DMS 273 treated with DMSO at 0.1 percent for 48 hours (cell line): ENCODE data around the gene RFPL1.

ENCODE experiments used
- DNase-seq: peaks from one replicate; lab custom pipeline; 2025; lab: John Stamatoyannopoulos, UW

The RFPL1 gene

DNA sequence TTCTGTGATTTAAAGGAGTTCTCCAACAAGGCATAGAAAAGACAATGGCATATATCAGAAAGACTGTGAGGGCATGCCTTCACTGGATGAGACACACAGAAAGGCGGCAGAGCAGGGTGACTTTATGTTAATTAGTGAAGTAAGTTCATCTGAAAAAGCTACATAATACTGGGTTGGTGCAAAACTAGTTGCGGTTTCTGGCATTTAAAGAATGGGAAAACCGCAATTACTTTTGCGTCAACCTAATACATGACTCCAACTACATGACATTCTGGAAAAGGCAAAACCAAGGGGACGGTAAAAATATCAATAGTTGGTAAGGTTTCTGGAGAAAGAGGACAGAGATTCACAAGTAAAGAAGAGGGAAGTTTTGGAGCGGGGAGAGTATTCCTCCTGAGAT, 5.1 kb downstream of the RFPL1 start:
- no peak for DNase-seq

DNA sequence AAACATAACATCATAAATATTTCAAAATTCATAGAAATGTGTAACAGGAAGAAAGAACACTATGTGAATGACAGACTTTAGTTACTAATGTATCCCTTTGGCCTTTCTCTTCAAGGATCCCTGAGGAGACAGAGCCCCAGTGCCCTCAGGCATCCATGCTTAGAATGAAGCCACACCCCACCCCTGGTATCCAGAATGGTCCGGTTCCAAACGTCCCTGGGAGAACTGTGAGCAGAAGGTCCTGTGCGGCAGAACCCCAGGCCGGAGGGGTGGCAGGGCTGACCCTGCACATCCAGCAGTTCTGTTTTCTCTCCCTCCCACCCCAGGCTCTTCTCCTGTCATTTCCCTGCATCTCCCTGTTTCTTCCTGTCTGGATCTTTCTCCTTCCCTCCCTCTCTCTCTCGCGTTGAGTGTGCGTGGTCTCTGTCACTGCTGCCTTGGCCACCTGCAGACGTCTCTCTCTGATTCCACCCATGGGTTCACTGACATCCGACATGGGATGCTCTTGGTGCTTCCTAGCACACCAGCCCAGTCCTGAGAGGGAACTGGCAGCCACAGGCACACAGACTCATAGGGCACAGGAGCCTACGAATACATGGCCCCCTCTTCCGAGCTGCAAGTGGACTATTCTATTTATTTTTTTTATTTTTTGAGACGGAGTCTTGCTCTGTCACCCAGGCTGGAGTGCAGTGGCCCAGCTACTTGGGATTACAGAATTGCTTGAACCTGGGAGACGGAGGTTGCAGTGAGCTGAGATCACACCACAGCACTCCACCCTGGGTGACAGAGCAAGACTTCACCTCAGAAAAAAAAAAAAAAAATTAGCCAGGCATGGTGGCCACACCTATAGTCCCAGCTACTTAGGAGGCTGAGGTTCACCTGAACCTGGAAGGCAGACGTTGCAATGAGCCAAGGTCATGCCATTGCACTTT, 5.7 kb downstream of the RFPL1 start:
- DNase-seq: no peak

DNA sequence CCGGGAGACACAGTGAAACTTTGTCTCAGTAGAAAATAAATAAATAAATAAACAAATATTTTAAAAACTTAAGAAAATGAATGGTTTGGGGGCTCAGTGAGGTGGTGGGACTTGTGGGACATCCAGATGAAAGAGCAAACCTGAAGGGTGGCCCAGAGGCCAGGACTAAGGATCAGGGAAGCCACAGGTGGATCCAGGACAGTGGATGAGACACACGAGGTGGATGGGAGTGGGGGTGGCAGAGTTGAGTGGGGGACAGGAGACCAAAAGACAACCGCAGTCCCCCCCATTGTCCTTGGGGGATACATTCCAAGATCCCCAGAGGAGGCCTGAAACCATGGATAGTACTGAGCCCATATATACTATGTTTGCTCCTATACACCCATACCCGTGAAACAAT, 7.1 kb downstream of the RFPL1 start:
- no peak for DNase-seq

DNA sequence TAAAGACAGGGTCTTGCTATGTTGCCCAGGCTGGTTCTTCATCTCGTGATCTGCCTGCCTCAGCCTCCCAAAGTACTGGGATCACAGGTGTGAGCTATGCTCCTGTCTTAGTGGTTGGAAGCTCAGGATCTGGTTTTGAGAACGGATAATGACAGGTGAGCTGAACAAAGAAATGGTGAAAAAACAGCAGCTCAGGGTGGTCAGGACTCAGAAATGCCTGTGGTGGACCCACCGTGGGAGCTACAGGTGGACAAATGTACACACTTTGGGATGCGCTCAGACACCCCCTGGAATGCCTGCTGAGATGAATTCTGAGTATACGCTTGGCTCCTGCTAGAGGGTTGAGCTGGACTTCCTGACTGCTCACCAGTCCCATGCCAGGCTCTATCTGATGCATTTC, 9.5 kb downstream of the RFPL1 start:
- no peak for DNase-seq

DNA sequence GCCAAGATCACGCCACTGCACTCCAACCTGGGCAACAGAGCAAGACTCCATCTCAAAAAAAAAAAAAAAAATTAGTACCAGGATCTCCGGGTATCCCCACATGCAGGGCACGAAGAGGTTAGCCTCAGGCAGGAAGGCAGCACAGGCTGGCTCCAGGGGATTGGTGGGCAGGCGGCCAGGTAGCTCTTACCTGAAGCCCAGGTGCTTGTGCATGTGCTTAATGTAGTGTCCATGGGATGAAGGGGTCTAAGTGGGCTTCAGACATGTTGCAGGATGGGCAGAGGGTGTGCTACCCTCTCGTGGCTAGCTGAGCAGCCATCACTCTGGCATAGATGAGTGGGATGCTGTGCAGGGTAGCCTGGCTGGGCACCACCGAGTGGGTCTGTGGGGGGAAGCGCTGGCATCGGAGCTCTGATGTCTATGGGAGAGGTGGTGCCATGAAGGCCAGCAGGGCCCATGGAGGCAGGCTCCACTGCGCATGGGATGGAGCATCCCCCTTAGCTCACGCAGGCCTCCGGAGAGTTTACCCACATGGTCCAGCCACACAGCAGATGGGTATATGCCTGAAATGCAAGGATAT, 11.0 kb downstream of the RFPL1 start:
- no peak for DNase-seq

DNA sequence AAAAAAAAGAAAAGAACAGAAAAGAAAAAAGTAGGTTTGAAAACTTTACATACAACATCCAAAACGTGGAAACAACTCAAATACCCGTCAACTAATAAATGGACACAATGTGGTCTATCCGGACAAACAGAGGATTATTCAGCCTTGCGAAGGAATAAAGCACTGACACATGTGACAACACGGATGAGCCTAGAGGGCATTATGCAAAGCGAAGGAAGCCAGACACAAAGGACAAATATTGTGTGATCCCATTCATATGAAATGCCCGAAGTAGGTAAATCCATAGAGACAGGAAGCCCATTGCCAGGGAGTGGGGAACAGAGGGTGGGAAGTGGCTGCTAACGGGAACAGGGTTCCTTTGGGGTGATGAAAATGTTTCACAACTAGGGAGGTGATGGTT, 11.8 kb downstream of the RFPL1 start:
- DNase-seq: no peak

DNA sequence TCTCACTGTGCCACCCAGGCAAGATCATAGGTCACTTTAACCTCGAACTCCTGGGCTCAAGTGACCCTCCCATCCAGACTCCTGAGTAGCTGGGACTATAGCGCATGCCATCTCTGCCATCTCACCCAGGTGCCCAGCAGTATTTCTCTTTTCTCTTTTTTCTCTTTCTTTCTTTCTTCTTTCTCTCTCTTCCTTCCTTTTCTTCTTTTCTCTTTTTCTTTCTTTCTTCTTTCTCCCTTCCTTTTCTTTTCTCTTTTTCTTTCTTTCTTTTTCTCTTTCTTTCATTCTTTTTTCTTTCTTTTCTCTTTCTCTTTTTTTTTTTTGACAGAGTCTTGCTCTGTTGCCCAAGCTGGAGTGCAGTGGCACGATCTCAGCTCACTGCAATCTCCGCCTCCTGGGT, 13.5 kb downstream of the RFPL1 start:
- no peak for DNase-seq

DNA sequence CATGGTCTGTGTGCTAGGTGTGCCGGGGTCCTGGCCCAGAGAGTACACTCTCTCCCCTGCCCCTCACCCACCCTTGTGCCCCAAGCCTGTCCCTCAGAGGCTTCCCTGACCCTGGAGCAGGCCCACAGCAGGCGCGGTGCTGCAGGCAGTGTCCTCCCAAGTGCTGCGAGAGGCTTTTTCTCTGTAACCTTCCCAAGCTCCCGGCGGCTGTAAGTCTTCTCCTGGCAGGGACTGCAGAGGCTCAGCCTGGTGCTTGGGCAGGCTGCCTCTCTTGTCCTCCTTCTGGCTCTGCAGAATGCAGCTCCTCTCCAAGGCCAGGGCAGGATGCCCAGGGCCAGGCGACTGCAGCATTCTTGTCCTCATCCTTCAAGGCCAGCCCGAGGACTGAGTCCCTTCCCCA, 15.9 kb downstream of the RFPL1 start:
- no peak for DNase-seq

DNA sequence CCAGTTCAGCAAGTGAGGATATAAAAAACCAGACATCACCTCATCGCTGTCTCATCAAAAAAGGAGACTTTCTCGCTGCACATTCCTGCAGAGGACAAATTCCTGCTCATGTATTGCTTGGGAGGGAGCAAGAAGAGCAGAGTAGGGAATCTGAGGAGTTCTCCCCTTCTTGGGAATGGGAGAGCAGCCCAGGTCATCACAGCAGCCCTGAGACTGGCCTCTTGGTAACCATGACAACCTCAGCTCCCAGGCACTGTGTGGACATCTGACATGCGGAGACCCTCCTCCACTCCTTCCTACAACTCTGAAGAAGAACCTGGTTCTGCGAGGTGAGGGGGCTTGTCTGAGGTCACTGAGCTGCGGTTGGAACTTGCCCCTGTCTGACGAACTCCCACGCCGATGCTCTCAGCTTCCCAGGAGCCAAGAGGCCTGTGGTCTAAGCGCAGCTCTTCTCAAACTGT, 17.9 kb downstream of the RFPL1 start:
- no peak for DNase-seq

DNA sequence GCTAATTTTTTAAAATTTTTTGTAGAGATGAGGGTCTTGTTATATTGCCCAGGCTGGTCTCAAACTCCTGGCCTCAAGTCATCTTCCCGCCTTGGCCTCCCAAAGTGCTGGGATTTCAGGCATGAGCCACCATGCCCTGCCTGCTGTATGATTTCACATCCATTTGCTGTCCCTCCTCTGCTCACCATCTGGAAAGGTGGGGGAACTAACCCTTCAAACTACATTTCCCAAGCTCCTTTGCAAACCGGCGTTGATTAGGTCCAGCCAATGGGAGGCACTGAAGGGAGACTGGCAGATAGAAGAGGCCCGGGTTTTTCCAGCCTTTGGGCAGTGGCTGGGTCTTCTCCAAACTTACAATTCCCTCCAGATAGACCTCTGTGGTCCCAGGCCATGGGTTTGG, 19.3 kb downstream of the RFPL1 start:
- DNase-seq: peak; percentile 70

DNA sequence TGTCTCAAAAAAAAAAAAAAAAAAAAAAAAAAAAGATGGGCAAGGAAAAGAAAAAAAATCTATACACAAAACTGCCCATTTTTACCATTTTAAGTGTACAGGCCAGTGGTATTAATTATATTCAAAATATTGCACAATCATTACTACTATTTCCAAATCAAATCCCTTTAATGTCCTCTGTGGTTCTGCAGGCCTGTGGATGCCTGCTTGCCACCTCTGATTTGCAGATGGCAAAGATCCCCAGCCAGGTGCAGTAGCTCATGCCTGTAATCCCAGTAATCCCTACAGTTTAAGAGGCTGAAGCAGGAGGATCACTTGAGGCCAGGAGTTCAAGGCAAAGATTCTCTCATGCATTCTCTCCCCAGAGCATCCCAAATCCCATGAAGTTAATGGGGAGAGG, 20.2 kb downstream of the RFPL1 start:
- DNase-seq: no peak

DNA sequence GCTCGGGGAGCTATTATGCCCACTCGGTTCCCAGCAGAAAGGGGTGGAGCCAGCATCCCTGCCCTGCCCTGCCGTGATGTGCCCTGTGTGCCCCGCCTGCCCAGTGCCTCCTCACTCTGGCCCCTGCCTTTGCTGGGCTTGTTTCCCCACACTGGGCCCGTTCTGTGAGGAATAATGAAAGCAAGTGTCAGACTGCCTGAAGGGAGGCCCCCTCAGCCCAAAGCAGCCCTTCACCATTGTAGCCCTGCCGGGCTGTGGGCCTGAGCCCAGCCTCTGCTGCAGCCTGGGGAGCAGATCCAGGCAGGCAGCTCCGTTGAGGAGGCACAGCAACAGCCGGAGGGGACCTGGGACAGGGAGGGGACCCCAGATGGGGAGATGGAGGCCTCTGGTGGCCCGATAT, 21.4 kb downstream of the RFPL1 start:
- no peak for DNase-seq

DNA sequence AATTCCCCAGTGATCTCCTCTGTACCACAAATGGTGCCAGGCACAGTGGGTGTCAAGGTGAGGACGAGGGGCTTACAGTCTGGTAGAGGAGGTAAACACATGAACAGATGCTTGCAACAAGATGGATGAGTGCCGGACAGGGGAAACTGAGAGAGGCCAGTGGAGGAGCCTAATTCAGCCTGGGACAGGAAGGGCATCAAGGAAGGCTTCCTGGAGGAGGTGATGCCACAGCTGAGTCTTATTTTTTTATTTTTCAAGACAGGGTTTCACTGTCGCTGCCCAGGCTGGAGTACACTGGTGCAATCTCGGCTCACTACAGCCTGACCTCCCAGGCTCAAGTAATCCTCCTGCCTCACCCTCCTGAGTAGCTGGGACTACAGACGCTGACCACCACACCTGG, 22.9 kb downstream of the RFPL1 start:
- no peak for DNase-seq

DNA sequence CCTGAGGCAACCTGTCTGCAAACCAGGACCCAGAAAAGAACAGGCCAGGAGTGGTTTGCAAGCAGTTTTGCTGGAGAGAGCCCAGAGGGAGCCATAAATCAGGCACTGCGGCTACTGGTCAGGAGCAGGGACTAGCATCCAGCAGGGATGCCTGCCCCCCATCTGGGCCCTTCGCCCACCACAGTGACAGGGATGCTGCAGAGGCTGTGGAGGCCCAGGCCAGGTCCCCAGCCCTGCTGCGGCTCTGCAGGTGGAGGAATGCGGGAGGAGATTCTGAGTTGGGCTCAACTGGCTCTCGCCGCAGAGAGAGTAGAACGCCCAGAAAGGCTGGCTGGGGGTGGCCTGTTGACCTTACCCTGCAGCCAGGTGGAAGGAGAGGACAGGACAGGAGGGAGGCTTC, 25.2 kb downstream of the RFPL1 start:
- no peak for DNase-seq

DNA sequence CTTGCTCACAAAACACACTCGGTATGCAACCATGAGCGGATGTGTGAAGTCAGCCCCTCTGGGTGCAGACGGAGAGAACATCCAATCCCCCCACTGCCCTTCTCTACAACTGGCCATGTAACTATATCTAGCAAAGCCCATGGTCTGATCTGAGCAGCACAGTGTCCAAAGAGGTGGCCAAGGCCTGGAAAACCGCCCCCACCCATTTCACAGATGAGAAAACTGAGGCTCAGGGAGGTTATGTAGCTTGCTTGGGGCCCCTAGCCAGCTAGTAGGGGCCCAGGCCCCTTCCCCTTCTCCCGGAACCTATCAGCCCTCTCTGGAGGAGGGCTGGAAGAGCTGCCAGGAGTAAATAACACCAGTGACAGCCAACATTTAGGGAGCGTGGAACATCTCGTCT, 26.2 kb downstream of the RFPL1 start:
- DNase-seq: no peak

DNA sequence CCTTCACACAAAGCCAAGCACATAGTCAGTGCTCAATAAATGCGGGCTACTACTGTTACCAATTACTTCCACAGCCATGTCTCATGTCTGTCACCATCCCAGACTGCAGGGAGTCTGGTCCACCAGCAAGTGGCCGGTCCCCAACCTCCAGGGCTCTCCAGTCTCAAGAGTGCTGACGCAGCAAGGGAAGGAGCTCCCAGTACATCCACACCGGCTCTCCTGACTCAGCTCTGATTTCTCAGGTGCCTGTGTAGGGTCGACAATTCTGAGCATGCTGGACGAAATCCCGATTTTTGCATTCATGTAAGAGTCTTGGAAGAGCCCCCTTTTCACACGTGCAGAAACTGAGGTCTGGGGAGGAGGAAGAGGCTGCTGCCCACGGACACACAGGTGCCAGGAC, 31.4 kb downstream of the RFPL1 start:
- no peak for DNase-seq

DNA sequence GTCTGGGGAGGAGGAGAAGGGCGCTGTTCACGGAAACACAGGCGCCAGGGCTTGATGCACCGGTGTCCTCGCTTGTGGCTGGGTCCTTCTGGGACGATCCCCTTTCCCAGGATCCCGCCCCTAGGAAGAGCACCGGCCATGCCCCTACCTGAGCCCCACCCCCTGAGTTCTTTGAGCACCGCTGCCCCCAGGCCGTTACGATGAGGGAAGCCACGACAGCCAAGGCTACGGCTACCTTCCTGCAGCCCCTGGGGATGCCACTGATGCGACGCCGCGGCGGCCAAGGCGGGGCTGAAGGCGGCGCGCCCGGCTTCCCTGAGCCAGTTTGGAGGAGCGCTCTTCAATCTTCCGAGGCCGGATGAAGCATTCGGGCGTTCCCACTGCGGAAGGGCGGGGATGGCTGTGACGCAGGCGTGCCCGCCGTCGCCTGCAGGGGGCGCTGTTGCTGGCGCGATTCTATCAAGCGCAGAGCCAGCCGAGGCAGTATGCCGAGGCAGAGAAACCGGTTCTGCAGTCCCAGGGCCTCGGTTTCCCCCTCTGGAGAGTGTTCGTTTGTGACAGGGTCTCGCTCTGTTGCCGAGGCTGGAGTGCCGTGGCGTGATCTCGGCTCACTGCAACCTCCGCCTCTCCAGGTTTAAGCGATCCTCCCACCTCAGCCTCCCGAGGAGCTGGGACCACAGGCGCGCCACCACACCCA, 31.9 kb downstream of the RFPL1 start:
- DNase-seq: no peak

DNA sequence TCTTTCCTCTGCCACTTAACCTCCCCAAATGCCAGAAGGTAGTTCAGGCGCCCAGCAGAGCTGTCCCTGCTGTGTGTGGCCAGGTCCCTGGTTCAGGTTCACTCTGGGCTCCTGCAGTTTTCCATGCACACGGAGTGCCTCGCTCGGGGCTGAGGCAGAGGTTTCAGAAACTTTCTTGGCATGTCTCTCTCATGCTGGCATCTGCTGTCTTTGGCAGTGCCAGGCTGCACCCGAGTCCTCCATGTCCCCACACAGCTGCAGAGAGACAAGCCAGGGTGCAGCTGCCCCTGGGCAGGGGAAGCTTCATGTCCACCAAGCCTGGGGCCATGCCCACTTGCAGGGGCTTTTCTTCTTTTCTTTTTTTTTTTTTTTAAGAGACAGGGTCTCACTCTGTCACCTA, 34.6 kb downstream of the RFPL1 start:
- DNase-seq: no peak

DNA sequence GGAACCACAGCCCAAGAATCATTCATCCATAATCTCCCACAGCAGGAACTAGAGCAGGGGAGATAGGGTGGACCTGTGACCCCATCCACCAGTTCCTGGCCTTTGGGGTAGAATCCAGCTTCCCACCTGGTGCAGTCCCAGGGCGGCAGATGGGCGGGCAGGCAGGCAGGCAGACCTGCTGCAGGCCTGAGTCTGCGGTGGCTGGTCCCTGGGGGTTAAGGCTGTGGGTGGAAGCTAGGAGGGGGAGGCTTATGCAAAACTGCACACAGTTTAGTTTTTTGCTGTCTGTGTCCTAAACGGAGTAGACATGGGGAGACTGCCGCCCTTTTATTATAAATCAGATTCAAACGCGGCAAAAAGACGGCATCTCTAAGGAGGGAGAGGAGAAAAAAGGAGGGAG, 37.2 kb downstream of the RFPL1 start:
- no peak for DNase-seq

DNA sequence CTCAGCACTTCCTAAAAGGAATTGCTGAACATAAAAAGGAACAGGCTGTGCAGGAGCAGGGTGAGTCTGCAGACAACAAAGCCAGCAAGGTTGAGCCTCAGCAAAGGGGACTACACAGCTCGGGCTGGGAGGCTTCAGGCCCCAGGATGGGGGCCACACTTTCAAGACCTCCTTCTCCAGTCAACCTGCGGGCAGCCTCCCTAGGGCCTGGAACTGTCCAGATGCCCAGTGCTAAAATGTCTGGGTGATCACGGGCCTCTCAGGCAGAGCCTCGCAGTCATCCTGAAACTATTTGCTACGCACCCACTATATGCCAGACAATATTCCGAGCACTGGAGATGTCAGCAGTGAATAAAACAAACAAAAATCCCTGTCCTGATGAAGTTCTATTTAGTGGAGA, 37.7 kb downstream of the RFPL1 start:
- DNase-seq: no peak

DNA sequence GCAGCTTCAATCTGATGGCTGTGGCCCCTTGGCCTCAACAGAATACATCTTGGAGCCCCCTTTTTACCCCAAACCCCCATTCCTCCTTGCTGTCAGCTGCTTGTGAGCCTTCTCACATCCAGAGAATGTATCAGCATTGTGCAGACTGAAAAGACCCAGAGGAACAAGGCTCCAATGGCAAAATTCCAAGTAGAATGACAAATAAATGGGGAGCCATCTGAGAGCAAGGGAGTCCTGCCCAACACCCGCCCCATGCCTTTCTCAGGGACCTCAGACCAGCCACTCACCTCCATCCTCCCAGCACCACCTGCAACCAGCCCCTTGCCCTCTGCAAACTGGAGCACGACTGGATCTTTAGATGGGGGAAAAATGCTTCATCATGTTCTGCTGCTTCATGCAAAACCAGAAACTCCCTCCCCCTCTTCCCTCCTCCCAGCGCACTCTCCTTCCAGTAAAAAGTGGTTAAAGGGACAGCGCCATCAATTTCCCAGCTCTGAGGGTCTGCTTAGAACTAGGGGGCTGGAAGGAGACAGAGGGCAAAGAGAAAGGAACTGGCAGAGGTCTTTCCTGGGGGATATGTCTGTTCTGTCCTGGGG, 39.4 kb downstream of the RFPL1 start:
- no peak for DNase-seq
